ENCODE measurements around the gene OR4D1.

DNA sequence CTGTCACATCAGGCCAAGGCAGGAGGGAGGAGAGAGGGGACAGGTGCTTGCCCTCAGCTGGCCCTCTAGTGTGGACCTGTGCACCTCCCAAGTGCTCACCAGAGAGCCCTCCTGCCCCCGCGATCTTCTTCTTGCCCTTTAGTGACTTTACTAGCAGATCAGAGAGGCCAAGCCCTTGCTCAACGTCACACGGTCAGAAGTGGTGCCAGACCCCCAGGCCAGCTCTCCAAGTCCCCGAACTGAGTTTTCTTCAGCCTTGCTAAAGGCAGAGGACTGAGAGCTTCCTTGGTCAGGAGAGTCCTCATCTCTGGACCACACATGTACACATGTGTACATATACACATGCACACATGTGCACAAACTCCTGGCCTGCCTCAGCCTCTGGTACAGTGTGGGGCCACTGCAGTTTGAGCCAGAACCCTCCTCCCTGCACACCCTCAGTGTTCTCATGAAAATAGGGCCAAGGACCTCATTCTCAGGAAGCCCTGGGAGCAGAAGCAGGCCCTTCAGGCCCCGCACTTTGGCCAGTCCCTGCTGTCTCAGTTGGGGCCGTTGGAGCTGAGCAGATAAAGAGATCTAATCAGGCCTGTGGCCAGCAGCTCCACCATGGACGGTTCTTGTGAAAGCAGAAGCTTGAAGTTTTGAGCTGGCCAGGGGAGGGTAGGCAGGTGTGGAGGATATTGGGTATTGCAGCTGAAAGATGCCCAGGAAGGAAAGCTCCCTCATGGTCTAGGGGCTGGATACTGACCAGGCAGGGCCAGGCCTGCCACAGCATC lies 37.0 kb downstream of the OR4D1 start:
- TF ChIP-seq, protein P1, sequence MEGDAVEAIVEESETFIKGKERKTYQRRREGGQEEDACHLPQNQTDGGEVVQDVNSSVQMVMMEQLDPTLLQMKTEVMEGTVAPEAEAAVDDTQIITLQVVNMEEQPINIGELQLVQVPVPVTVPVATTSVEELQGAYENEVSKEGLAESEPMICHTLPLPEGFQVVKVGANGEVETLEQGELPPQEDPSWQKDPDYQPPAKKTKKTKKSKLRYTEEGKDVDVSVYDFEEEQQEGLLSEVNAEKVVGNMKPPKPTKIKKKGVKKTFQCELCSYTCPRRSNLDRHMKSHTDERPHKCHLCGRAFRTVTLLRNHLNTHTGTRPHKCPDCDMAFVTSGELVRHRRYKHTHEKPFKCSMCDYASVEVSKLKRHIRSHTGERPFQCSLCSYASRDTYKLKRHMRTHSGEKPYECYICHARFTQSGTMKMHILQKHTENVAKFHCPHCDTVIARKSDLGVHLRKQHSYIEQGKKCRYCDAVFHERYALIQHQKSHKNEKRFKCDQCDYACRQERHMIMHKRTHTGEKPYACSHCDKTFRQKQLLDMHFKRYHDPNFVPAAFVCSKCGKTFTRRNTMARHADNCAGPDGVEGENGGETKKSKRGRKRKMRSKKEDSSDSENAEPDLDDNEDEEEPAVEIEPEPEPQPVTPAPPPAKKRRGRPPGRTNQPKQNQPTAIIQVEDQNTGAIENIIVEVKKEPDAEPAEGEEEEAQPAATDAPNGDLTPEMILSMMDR (IDR thresholded peaks at IDR 0.05): no peak
- TF ChIP-seq POLR2A (IDR thresholded peaks at IDR 0.05): no peak

Data from vagina (tissue), 2 donors.